ENCODE results near the gene VPS52.
"Not testable (repeated sequence)": the region's sequence is repeated elsewhere in the genome, so short reads cannot be mapped to it uniquely, and the experiment has no call there.

VPS52 gene

DNA sequence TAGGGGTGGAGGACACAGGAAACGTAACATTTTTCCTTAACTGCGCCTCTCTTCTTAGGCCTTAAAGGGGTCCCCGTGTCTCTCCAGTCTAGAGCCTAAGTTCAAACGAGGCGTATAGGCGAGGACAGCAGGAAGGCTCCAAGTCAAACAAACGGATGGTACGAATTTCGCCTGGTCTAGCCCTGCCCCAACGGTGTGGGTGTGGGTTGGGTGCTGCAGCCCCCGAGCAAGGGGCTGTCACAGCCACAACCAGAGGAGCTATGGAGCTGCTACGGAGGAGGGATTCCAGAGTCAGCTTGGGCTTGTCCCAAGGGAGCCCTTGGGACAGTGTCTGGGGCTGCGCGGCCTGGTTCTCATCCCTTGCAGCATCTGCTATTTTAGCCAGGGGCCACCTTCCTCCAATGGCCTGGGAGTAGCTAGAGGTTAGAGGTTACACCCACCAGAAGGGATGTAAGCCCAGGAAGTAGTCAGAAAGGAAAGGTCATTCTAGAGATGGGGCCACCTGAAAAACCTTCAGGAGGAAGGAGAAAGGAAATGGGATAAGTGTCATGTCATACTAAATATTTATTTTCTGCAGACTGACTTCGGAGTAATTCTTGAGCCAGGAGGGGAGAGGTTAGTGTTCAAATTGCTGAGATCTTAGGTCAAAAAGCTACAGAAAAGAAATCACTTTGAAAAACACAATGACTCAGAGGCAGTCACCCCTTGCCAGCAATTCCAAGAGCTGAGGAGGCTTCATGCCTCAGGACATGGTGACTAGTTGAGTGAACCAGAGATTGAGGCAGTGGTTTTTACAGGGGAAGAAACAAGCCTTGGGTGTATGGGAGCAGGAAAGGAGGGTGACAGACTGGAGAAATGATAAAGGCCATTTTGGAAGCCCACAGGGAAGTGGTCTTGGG lies 21.7 kb downstream of the VPS52 start:
- no peak for DNase-seq

DNA sequence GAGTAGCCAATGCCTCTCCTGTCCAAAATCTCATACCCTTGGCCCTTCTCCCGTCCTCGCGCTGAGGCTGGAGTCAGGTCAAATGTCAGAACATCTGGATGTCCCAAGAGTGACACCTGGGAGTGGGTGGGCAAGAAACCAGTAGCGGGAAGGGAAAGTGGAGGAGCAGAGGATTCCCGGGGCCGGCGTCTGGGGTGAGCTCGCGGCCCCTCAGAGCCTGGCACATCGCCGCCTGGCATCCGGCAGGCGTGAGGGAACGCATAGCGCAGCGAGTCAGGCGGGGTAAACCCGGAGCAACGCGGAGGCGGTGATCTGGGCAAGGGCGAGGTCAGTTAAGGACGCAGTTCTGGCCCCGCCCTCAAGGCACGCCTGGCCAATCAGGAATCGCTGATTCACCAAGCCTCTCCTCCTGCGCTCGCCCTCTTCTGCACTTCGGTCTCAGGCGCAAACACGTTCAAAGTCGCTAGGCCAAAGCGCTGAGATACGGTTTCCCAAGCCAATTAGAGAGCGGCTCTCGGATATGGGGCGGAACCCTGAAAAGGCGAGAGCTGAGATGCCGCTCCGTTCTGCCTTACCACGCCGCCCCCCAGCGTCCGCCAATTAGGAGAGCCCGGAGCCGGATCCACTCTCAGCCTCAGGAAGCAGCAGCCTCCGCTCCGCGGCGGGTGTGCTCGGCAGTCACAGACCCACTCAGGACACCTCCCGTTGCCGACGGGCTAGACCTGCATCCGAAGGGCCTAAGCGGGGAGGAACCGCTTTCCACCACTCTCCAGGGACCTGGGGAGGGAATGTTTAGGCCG lies 22.5 kb downstream of the VPS52 start:
- DNase-seq, result peak; percentile 99

DNA sequence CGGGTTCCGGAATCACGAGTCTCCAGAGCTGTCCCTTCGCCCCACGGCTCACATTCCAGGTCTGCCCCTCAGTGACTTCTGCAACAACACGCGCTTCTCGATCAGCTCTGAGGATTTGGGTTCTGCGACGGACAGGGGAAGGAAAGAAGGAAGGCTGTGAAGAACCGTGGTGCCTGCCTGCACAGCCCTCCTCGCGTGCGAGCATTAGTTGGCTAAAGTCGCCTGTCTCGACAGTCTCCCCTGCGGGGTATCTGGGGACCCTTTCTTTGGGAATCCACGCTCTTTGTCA lies 23.1 kb downstream of the VPS52 start:
- peak; percentile 76 for DNase-seq

DNA sequence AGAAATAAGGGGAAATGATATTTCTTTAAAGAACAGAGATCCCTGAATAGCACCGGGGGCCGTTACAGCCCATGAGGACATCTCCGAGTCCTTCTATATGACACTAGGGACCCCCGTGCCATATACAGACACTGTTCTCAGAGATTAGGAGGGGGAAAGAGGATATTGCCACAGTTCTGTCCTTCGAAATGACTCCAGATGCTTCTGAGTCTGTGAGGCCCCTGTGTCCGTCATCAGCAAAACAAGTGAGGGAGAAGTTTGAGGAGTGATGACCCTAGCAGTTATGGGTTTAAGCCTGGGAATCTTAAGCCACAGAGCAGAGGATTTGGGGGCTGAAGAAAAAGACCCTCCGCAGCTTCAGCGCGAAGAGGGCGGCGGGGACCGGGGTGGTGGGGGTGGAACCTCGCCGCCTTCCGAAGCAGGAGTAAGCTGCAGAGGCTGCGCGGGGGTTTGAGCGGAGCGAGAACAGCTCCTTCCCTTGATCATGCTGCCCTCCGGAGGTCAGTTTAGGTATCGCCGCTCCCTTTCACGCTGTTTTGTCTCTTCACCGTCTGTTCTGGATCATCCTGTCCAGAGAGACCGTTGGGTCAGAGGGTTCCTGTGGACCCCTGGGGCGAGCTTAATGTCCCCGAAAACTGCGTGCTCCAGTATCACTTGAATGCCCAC lies 23.6 kb downstream of the VPS52 start:
- peak; percentile 76 for DNase-seq

DNA sequence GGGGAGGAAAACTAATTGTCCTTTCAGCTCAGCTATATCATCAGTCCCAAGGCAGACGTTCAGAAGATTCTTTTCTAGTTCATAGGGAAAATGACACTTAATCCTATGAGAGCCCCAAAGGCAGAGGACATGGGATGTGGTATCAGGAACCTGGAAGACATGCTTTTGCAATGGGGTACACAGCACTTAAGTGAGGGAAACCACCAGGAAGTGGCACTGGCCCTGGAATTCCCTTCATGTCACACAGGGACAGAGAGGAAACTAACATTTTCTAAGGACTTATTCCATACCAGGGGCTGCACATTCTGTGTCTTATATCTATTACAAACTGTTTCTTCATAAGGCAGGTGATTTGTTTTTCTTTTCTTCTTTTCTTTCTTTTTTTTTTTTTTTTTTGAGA lies 28.2 kb downstream of the VPS52 start:
- DNase-seq, result no peak

DNA sequence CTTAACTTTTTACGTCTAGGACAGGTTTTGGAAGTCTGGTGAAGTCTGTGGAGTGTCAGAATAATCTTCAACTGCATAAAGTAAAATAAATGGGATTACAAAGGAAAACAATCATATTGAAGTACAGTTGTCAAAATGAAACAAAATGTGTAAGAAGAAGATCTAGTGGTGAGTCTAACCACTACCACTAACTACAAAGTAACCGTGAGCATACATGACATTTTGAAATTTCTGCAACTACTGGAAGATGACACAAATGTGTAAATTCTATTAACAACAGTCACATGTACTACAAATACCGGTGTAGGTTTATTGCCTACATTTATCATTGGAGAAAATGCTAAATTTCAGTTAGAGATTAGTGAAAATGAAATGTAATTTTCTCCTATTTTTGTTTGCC lies 29.7 kb downstream of the VPS52 start:
- no peak for DNase-seq

DNA sequence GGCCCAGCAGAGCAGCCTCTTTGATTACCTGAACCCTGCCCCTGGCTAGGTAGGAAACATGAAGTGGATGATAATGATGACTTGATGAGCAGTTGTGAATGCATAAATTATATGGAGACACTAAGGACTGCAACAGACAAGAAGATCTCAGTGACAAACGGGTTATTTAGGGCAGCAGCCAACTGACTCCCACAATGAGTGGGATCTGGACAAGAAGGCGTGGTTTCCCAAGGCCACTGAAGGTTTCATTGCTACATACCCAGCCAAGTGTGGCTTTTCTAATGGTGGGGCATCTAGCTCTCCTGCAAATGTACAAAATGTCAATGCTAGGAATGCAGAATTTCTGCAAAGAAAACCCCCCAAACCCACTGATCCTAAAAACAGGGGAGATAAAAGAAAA lies 33.9 kb downstream of the VPS52 start:
- no peak for DNase-seq

DNA sequence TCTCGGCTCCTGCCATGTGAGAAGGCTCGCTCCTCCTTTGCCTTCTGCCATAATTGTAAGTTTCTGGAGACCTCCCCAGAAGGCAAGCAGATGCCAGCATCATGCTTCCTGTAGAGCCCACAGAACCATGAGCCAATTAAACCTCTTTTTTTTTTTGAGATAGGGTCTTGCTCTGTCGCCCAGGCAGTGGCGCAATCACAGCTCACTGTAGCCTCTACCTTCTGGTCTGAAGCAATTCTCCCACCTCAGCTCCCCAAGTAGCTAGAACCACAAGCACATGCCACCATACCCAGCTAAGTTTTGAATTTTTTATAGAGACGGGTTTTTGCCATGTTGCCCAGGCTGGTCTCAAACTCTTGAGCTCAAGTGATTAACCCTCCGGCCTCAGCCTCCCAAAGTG lies 34.8 kb downstream of the VPS52 start:
- no peak for DNase-seq

DNA sequence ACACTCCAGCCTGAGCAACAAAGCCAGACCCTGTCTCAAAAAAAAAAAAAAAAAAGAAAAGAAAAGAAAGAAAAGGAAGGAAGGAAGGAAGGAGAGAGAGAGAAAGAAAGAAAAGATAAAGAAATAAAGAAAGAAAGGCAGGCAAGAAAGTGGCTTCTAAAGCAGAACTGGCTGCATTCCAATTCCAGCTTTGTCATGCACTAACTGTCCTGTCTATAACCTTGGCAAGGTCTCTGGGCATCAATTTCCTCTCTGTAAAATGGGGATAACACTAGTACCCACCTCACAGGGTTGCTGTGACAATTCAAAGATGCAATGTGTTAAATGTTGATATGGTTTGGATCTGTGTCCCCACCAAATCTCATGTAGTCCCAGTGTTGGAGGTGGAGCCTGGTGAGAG lies 35.3 kb downstream of the VPS52 start:
- DNase-seq, result no peak

DNA sequence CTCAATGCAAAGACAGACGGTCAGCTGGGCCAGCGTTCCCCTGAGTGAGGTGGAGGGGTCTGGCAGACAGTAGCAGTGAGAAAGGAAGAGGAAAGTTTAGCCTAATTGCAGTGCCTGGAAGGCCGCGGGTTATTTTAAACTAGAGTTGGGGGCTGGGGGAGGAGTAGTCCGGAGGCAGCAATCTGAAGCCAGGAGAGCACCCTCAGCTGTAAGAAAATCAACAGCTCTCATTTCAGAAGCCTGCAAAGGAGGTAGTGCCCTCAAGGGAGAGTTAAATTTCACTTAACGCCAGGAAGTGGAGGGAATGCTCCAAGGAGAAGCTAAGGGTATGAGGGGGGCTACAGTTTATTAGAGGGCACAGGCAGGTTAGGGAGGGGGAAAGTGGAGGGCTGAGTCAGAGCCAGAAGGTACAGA lies 36.4 kb downstream of the VPS52 start:
- no peak for DNase-seq

DNA sequence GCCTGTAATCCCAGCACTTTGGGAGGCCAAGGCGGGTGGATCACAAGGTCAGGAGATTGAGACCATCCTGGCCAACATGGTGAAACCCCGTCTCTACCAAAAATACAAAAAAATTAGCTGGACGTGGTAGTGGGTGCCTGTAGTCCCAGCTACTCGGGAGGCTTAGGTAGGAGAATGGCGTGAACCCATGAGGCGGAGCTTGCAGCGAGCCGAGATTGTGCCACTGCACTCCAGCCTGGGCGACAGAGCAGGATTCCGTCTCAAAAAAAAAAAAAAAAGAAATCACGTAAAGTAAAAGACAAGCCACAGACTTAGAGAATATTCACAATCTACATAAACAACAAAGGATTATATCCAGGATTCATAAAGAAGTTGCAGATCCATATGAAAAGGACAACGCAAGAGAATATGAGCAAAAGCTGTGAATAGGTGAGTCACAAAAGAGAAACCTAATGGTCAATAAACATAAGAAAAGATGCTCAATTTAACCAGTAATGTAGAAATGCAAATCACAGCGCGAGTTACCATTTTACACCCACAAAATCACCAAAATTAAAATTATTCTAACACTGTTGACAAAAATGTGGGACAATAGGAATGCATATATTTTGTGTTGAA lies 45.1 kb downstream of the VPS52 start:
- not testable (repeated sequence) for DNase-seq

DNA sequence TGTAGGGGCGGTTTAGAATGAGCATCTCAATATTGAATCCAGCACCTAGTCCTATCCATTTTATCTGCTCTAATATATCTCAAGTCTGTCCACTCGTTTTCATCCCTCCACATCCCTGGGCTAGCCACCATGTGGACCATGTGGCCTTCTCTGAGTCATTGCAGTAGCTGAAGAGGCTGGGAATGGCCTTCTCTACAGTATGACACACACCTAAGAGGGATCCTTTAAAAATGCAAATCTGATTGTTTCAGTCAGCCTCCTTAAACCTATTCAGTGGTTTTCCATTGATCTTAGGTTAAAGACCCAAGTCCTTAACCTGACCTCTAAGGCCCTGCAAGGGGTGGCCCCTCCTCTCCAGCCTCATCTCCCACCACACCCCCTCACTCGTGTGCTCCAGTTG lies 54.0 kb downstream of the VPS52 start:
- no peak for DNase-seq

DNA sequence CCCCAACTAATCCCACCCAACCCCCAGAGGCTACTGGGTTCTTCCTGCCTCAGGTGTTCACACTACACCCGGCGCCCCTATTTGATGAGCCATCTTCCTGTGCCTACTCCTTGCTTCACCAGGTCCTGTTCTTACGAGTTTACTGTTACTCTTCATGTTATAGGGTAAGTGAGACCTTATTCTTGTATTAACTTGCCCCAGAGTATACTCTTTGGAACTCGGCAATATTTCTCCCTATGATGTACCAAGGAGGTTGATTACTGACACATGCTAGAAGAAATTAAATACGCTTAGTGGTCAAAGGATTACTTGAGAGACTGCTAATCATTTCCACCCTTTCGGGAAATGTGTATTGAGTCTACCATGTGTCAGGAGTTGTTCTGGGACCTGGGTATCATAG lies 54.4 kb downstream of the VPS52 start:
- DNase-seq, result no peak

DNA sequence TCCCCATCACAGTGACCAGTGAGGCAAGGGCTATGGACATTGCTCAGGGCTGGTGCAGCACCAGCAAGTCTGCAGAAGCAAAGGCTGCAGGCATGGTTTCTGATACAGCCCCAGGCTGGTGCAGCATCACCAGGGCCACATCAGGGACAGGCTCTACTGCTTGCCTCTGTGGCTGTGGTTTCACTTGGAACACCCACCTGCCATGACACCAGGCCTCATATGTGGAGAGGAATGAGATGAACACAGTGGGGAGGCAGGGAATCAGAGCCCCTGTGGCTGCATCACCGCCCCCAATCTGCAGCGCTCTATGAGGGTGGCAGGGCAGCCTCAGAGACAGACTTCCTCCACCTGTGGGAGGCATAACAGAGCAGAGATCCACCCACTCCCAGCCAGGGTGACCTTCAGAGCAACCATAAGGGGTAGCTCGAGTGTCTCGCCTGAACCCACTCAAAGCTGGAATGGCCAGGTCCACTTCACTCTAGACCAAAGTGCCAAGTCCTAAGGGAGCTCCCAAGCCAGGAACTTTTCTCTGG lies 55.5 kb downstream of the VPS52 start:
- no peak for DNase-seq

DNA sequence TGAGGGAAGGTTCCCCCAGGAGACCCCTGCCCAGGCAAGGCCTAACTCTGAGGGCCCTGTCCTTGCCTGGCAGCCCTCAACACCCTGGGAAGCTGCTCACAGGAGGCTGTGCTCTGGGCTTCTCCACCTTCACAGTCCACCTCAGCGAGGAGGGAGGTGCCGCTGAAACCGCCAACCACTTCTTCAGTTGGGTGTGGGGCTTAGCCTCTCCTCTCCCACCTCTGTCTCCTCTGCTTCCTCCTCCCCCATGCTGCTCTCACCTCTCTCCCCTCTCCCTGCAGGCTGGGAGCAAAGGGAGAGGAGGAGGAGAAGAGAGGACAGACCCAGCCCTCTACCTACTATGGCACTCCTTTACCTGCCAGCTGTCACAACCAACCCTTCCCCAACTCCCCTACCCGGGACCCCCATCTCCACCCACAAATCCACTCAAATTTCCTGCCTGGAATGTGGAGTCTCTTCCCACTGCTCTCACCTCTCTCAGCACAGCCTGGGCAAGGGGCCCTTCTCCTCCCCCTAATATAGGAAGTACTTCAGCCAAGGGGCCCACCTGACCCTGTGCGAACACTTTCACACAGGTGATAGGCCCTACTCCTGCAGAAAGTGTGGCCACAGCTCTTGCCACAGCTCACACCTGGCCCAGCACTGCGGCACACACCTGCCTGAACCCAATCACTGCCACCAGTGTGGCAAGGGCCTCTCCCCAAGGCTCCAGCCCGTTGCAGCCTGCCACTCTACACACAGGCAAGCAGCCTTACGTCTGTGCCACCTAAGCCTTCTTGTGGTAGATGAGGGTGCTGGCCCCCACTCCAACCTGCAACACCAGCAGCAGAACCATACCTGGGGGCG lies 56.2 kb downstream of the VPS52 start:
- DNase-seq, result no peak

DNA sequence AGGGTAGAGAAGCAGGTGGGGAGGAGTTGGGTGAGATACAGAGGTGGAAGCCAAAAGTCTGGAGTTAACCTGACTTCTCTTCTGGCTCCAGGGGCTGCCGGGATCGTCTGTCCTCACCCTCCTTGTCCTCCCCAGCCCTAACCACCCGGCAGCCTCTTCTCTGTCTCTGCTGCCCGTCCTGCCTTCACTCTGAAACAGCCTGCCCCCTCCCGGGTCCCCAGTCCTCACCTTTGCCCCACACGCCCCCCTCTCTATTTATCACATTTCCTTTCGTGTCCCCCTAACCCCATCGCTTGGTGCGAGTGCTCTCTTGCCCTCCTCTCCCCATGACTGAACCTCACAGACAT lies 57.7 kb downstream of the VPS52 start:
- no peak for DNase-seq

DNA sequence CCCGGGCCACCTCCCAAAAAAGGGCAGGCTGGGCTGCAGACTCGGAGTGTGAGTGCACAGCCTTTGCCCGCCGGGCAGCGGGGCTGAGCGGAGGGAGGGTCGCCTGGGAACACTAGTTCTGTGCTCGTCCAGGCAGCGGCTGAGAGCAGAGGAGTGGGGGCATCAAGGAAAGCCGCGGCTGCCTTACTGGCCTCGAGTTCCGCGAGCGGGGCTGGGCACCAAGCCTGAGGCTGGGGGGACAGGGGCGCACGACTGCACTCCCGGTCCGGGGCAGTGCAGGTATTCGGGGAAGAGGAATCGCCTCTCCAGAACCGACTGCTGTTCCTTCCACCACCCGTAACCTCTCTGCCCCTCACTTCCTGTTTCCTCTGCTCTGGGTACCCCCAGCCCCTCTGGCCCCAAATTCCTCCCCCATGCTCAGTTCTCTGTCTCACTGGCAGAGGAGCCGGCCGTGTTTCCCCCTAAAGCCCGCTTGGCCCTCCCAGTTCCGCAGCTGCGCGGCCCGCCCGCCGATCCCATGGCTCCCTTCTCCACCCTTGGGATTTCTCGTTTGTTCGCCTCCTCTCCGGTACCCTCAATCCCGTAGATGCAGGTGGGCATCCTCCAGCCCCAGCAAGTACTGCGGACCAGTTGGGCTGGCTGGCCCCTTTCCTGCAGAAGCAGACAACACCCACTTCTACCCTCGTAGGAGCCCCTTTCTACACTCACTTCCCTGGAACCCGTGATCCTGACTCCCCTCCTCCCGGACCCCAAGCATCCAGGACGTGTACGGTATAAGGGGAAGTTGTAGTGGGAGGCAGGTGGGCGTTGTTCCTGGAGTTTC lies 58.3 kb downstream of the VPS52 start:
- DNase-seq, result no peak

DNA sequence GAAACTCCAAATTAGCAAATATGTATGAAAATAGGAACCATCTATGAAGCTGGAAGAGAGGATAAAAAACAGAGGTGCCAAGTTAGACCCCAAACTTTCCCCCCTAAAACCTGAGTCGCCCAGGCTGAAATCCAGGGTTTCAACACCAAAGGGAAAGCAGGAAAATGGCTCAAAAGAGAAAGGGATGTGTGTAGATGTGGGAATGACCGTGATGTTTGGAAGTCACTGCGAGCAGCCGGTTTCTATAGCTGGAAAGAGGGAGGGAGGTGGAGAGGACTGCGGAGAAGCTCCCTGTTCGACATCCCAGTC lies 58.9 kb downstream of the VPS52 start:
- DNase-seq, result no peak

DNA sequence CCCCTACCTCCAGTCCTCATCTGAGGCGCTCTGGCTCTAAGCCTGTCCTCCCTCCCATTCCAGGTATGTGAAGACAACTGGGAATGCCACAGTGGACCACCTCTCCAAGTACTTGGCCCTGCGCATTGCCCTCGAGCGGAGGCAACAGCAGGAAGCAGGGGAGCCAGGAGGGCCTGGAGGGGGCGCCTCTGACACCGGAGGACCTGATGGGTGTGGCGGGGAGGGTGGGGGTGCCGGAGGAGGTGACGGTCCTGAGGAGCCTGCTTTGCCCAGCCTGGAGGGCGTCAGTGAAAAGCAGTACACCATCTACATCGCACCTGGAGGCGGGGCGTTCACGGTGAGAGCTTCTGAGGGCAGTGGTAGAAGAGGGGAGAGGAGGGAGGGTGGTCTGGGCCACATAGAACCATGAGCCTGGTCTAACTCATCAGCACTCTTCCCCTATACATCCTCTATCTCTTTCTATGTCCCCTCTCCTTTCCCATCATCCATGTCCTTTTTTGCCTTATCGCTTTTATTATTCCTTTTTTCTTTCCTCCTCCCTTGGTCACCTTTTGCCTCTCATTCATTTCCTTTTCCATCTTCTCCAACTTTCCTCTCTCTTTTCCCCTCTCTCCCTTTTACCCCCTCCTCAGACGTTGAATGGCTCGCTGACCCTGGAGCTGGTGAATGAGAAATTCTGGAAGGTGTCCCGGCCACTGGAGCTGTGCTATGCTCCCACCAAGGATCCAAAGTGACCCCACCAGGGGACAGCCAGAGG lies 59.8 kb downstream of the VPS52 start:
- no peak for DNase-seq

DNA sequence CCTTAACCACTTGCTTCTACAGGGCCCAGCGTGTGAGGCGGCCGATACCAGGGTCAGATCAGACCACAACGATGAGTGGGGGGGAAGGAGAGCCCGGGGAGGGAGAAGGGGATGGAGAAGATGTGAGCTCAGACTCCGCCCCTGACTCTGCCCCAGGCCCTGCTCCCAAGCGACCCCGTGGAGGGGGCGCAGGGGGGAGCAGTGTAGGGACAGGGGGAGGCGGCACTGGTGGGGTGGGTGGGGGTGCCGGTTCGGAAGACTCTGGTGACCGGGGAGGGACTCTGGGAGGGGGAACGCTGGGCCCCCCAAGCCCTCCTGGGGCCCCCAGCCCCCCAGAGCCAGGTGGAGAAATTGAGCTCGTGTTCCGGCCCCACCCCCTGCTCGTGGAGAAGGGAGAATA lies 60.5 kb downstream of the VPS52 start:
- no peak for DNase-seq

DNA sequence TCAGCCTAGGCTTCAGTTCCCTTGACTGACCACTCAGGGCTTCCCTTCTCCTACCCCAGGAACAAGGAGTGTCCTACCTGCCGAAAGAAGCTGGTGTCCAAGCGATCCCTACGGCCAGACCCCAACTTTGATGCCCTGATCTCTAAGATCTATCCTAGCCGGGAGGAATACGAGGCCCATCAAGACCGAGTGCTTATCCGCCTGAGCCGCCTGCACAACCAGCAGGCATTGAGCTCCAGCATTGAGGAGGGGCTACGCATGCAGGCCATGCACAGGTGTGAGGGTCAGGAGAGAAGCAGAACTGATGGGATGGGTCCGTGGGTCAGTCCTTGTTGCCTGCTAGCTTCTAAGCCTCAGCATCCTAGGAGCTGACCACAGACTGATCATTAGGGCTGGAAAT lies 61.8 kb downstream of the VPS52 start:
- no peak for DNase-seq

All from KG1 (cell line).